ENCODE results near the gene ARHGEF16.

The ARHGEF16 gene

DNA sequence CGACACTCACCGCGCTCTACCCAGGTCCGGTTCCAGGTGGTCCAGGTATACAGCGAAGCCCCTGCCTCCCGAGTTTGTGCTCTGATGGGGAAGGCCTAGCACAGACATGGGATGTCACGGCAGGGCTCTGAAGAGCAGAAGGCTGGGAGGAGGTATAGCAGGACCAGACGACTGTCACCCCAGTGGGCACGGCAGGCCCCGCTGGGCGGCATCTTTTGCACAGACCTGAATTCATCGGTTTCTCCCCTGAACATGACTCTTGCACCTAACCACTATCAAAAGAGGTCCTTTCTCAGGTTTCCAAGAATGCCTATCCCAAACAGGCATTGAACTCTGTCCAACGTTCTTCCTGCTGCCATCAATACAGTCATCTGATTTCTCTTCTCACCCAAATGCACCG is 30.6 kb downstream of the ARHGEF16 start:
- DNase-seq, result no peak
- no peak overlapping the region for H3K27ac ChIP-seq (ENCODE audit: low read length)
- H3K4me1 ChIP-seq (ENCODE audit: low read length), result no peaks in the 10 kb centered on the region
- H3K36me3 ChIP-seq (replicated peaks; ENCODE audit: insufficient read depth, low read length), result no peaks in the 10 kb centered on the region
- no peak overlapping the region for H3K9ac ChIP-seq (ENCODE audit: low read length)
- H3K4me3 ChIP-seq (ENCODE audit: low read length), result no peak overlapping the region
- no peak overlapping the region for H3K4me2 ChIP-seq (ENCODE audit: low read depth, low read length)
- H3K27me3 ChIP-seq (replicated peaks; ENCODE audit: insufficient read depth, low read length), result peaks cover 76% of the 10 kb centered on the region
- H3K9me2 ChIP-seq (replicated peaks; ENCODE audit: insufficient read depth, low read length), result no peaks in the 10 kb centered on the region
- no peaks in the 10 kb centered on the region for H3F3A ChIP-seq (ENCODE audit: insufficient read depth, low read length)
- no peaks in the 10 kb centered on the region for H3K9me3 ChIP-seq (replicated peaks; ENCODE audit: insufficient read depth, low read length)
- H4K20me1 ChIP-seq (ENCODE audit: insufficient read depth, low read length), result no peaks in the 10 kb centered on the region
- no peaks in the 10 kb centered on the region for H3K79me2 ChIP-seq (ENCODE audit: low read length)
- TF ChIP-seq EZH2 (optimal IDR thresholded peaks at IDR 0.05; ENCODE audit: low read depth, low read length) (no peak), EZH2phosphoT487 (IDR thresholded peaks at IDR 0.05; ENCODE audit: low read length) (no peak), CTCF (IDR thresholded peaks at IDR 0.05; ENCODE audit: low read length) (no peak)
- H2AFZ ChIP-seq (ENCODE audit: low read length), result no peak overlapping the region

GRCh38 chr1:3488432-3488831 is 34.0 kb downstream of the ARHGEF16 start:
- TF ChIP-seq CTCF (IDR thresholded peaks at IDR 0.05; ENCODE audit: low read length), result no peak
- no peak for TF ChIP-seq EZH2phosphoT487 (IDR thresholded peaks at IDR 0.05; ENCODE audit: low read length)
- TF ChIP-seq EZH2 (optimal IDR thresholded peaks at IDR 0.05; ENCODE audit: low read depth, low read length), result no peak
- H3K4me3 ChIP-seq (ENCODE audit: low read length), result no peak overlapping the region
- H3K4me2 ChIP-seq (ENCODE audit: low read depth, low read length), result no peak overlapping the region
- no peak overlapping the region for H3K9ac ChIP-seq (ENCODE audit: low read length)
- H4K20me1 ChIP-seq (ENCODE audit: insufficient read depth, low read length), result no peaks in the 10 kb centered on the region
- H3K9me2 ChIP-seq (replicated peaks; ENCODE audit: insufficient read depth, low read length), result no peaks in the 10 kb centered on the region
- no peaks in the 10 kb centered on the region for H3K4me1 ChIP-seq (ENCODE audit: low read length)
- H3K36me3 ChIP-seq (replicated peaks; ENCODE audit: insufficient read depth, low read length), result no peaks in the 10 kb centered on the region
- no peak overlapping the region for H2AFZ ChIP-seq (ENCODE audit: low read length)
- no peak overlapping the region for H3K27ac ChIP-seq (ENCODE audit: low read length)
- peaks cover 69% of the 10 kb centered on the region for H3K27me3 ChIP-seq (replicated peaks; ENCODE audit: insufficient read depth, low read length)
- H3K79me2 ChIP-seq (ENCODE audit: low read length), result no peaks in the 10 kb centered on the region
- no peak for DNase-seq
- H3F3A ChIP-seq (ENCODE audit: insufficient read depth, low read length), result no peaks in the 10 kb centered on the region
- no peaks in the 10 kb centered on the region for H3K9me3 ChIP-seq (replicated peaks; ENCODE audit: insufficient read depth, low read length)

GRCh38 chr1:3490046-3490745 is 35.7 kb downstream of the ARHGEF16 start:
- Histone ChIP-seq H3K9me3 (replicated peaks; ENCODE audit: insufficient read depth, low read length) (no peaks in the 10 kb centered on the region), H3K4me3 (ENCODE audit: low read length) (no peak overlapping the region), H3K27me3 (replicated peaks; ENCODE audit: insufficient read depth, low read length) (peaks cover 72% of the 10 kb centered on the region), H3K36me3 (replicated peaks; ENCODE audit: insufficient read depth, low read length) (no peaks in the 10 kb centered on the region), H3F3A (ENCODE audit: insufficient read depth, low read length) (no peaks in the 10 kb centered on the region), H3K27ac (ENCODE audit: low read length) (no peak overlapping the region), H3K9ac (ENCODE audit: low read length) (no peak overlapping the region), H3K9me2 (replicated peaks; ENCODE audit: insufficient read depth, low read length) (no peaks in the 10 kb centered on the region), H3K4me2 (ENCODE audit: low read depth, low read length) (no peak overlapping the region), H2AFZ (ENCODE audit: low read length) (no peak overlapping the region), H3K4me1 (ENCODE audit: low read length) (no peaks in the 10 kb centered on the region), H3K79me2 (ENCODE audit: low read length) (no peaks in the 10 kb centered on the region), H4K20me1 (ENCODE audit: insufficient read depth, low read length) (no peaks in the 10 kb centered on the region)
- TF ChIP-seq EZH2phosphoT487 (IDR thresholded peaks at IDR 0.05; ENCODE audit: low read length) (no peak), EZH2 (optimal IDR thresholded peaks at IDR 0.05; ENCODE audit: low read depth, low read length) (no peak), CTCF (IDR thresholded peaks at IDR 0.05; ENCODE audit: low read length) (no peak)
- no peak for DNase-seq
